ENCODE data around the gene PPP4R3C.
"Not testable (repeated sequence)": the region's sequence is repeated elsewhere in the genome, so short reads cannot be mapped to it uniquely, and the experiment has no call there.

The PPP4R3C gene
- total RNA-seq, result 0 reads per million in 2 experiments

DNA sequence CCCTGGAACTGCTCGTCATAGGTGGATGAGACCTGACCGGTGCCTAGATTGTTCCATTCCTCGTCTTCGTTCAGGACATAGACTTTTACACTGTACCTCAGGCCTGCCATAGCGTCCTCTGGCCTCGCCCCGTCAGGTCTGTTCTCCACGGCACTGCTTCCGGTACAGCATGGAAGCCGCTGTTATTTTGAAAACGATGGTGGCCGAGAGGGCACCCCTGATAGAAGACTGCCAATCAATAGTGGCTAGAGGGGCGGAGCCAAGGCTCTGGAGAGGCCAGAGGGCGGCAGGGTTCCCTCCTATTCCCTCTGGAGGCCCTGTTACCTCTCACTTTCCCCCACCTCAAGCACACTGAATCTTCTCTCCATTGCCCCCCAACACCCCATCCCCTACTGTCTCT, at the start of gene PPP4R3C:
PPP4R3C (minus strand) TSS at position 155 of the 400 bp plus-strand sequence; CDS start at position 110, 45 bp downstream.
- no peak for DNase-seq (ENCODE audit: low read depth)

DNA sequence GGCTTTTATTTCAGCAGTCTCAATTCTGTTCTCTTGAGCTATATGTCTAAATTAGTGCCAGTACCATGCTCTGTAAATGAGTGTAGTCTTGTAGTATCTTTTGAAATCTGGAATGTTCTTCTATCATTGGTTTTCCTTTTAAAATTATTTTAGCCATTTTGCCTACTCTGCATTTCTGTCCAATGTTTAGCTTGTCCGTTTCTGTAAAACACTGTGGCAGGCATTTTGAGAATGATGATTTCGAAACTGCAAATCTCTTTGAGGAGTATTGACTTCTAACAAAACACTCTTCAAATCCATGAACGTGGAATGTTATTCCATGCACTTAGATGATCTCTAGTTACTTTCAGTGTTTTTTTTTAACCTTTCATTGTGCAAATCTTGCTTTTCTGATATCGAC, 28.3 kb upstream of the PPP4R3C start:
- no peak for DNase-seq (ENCODE audit: low read depth)

DNA sequence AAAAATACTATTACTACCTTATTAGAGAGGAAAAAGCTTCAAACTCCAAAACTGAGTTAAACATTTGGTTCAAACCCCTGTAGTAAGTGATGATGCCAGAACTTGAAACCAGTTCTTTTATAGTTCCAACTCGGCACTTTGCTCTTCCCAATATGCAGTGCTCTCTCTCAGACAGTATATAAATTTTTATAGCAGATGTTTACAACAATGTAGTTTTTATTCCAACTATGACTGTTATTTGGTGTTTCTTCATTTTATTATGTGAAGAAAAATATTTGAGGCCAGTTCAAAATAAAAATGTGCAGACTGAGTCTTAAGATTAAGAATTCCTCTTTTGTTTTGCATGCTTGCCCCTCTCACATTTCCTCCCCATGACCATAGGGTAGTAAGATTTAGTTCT, 2.9 kb upstream of the PPP4R3C start:
- no peak for DNase-seq (ENCODE audit: low read depth)

DNA sequence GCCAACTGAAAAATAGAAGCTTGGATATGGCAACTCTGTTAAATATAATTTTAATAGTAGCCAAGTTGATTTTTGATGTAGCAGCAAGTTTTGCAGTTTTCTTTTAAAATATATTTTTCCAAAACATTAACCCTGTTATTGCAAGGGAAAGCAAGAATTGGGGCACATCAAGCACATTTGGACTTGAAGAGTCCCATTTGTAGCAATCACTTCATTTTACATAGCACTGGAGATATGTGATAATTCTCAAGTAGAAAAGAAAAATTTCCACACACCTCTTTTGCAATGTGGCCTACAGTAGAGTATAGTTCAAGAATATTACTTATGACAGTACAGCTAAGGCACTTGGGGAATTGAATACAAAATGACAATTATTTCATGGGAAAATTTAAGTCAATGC, 1.9 kb upstream of the PPP4R3C start:
- no peak for DNase-seq (ENCODE audit: low read depth)

DNA sequence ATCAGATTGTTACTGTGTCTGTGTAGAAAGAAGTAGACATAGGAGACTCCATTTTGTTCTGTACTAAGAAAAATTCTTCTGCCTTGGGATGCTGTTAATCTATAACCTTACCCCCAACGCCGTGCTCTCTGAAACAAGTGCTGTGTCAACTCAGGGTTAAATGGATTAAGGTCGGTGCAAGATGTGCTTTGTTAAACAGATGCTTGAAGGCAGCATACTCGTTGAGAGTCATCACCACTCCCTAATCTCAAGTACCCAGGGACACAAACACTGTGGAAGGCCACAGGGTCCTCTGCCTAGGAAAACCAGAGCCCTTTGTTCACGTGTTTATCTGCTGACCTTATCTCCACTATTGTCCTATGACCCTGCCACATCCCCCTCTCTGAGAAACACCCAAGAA, 4.0 kb downstream of the PPP4R3C start:
- DNase-seq (ENCODE audit: low read depth), result not testable (repeated sequence)

DNA sequence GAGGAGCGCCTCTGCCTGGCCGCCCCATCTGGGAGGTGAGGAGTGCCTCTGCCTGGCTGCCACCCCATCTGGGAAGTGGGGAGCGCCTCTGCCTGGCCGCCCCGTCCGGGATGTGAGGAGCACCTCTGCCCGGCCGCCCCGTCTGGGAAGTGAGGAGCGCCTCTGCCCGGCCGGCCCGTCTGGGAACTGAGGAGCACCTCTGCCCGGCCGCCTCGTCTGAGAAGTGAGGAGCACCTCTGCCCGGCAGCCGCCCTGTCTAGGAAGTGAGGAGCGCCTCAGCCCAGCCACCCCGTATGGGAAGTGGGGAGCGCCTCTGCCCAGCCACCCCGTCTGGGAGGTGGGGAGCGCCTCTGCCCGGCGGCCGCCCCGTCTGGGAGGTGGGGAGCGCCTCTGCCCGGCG, 4.6 kb downstream of the PPP4R3C start:
- DNase-seq (ENCODE audit: low read depth), result not testable (repeated sequence)

DNA sequence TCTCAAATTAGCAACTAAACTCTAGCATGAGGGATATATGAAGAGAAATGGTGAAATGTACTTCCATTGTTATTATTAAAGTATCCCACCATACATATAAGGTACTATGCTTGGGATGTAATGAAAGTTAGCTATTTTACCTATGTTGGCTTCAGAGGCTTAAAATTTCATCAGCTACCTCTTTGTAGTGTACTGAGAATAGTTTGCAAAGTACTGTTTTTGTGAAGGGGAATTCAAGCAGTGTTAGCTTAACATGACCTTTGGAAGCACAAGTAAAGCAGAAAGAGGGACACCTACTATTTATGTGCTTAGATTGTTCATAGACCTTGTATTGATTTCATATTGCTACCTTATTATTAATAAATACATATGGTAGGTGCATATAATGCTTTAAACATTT, 11.8 kb downstream of the PPP4R3C start:
- no peak for DNase-seq (ENCODE audit: low read depth)

DNA sequence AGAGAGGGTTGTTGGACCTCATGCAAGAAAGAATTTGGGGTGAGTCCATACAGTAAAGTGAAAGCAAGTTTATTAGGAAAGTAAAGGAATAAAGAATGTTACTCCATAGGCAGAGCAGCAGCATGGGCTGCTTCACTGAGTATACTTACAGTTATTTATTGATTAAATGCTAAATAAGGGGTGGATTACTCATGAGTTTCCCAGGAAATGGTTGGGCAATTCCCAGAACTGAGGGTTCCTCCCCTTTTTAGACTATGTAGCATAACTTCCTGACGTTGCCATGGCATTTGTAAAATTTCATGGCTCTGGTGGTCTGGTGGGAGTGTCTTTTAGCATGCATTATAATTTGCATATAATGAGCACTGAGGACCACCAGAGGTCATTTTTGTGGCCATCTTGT, 16.7 kb downstream of the PPP4R3C start:
- DNase-seq (ENCODE audit: low read depth), result no peak

DNA sequence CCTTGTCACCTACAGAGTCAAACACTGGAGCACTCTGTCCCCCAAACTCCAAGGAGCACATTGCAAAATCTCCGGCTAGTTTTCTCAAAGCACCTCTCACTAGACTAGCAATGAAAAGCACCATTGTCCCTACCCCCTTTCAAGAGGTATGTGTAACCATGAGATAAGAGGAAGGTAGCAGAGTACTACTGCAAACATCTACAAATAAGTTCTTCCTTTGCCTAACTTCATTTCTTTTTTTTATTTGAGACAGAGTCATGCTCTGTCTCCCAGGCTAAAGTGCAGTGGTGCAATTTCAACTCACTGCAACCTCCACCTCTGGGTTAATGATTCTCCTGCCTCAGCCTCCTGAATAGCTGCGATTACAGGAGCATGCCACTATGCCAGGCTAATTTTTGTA, 17.7 kb downstream of the PPP4R3C start:
- DNase-seq (ENCODE audit: low read depth), result no peak

DNA sequence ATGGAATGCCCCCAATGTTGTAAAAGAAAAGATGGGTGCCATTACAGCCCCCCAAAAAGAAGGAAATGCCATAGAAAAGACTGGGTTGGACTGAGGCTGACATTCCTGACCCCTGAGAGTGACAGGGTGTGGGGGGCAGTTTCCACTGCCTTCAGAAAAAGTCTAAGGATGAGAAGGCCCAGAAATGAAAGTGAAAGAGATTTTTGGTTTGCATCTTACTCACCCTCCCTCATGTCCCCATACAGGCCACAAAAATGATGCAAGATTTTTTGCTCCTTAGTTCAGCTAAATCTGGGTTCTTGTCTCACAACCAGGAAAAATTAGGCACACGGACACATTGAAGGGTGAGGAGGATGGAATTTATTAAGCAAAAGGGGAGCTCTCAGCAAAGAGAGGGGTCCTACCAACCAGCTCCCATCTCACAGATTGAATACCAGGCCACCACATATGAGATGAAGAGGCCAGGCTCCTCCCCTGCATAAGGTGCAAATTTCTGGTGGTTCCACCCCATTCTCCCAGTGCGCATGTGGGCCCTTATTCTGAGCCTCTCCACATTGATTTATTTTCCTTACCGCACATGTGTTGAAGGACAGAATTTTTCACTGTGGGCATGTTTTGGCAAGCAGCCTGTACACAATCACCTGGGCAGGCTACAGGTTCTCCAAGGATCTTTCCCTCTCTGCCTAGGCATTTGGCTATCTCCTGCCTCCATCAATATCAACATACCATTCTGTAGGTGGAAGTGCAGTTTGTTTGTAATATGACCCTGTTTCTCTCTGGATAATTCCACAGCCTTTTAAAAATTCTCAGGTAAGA, 18.8 kb downstream of the PPP4R3C start:
- DNase-seq (ENCODE audit: low read depth), result no peak

DNA sequence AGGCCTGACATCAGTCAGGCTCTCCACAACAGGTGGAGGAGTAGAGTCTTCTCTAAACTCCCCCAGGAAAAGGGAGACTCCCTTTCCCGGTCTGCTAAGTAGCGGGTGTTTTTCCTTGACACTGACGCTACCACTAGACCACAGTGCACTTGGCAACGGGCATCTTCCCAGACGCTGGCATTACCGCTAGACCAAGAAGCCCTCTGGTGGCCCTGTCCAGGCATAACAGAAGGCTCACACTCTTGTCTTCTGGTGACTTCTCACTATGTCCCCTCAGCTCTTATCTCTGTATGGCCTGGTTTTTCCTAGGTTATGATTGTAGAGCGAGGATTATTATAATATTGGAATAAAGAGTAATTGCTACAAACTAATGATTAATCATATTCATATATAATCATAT, 20.7 kb downstream of the PPP4R3C start:
- not testable (repeated sequence) for DNase-seq (ENCODE audit: low read depth)

DNA sequence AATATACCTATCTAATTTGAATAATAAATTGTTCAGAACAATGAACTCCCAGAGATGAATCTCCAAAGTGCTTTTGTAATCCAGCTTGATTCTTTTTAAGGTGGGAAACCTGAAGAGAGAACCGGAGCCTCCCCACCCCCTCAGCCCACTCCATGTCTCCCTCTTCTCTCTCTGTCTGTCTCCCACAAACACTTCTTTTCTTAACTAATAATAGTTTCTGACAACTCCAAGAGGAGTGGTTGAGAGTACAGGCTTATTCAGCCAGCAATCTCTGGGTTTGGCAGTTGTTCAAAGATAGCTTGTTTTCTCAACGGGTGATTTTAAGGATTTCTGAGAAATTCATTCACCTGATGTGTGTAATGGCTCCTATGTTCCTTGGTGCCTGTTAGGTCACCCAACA, 23.4 kb downstream of the PPP4R3C start:
- DNase-seq (ENCODE audit: low read depth), result no peak

DNA sequence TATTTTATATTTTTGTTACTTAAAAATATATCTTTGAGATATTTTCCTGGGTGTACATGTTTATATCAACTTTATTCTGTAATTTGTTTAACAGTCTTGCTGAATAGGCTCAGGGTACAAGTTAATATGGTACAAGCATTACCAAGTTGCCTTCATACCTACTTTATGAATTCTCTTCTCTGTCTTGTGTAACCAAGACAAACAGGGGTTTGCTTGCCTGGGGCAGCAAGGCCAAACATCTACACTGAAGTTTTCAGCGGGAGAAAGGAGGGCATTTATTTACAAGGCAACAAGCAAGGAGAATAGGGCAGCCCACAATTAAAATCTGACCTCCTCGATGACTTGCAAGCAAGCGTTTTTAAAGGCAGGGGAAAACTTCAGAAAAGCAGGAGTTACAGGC, 24.2 kb downstream of the PPP4R3C start:
- DNase-seq (ENCODE audit: low read depth), result no peak

DNA sequence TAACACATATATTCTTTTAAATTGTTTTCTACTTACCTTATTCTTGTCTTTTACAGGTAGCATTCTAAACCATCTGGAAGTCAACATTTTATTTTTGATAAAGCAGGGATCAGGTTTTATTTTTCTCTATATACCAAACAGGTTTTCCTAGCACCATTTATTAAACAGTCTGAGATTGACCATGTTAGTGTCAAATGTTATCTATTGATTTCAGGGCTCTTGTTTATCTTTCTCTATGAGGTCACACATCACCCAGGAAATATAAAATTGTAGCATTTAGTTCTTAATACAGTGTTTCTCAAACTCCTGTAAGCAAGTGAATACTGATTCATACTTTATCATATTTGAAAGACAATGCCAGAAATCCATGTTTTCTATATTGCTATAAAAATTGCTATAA, 28.1 kb downstream of the PPP4R3C start:
- DNase-seq (ENCODE audit: low read depth), result no peak

Data from T follicular helper cell (primary cell).